KG1 (cell line): ENCODE measurements around the gene NRIP2.
"Not testable (repeated sequence)": the region's sequence is repeated elsewhere in the genome, so short reads cannot be mapped to it uniquely, and the experiment has no call there.

Source experiments
- DNase-seq: peaks from one replicate; lab custom pipeline; 2025; lab: John Stamatoyannopoulos, UW

NRIP2 gene

GRCh38 chr12:2834581-2835491, at the start of gene NRIP2:
Gene NRIP2 (minus strand): TSS chr12:2835035. CDS start chr12:2834983, 52 bp downstream.
- DNase-seq = no peak

- no peak for DNase-seq
These were observed 45.0 kb upstream of the NRIP2 start for GRCh38 chr12:2879853-2880252.

- DNase-seq = no peak
These were observed 43.3 kb upstream of the NRIP2 start for GRCh38 chr12:2877953-2878732.

GRCh38 chr12:2877047-2877952, 42.5 kb upstream of the NRIP2 start, which contains the start of the genes FOXM1 and RHNO1:
Gene FOXM1 (minus strand): TSS chr12:2877174. CDS start chr12:2874478, 2,696 bp downstream.
Gene RHNO1 (plus strand): TSS chr12:2877223. CDS start chr12:2885367, 8,144 bp downstream.
- DNase-seq = peak; percentile 85

- DNase-seq = peak; percentile 36
These were observed 41.7 kb upstream of the NRIP2 start for GRCh38 chr12:2876431-2877046.

- DNase-seq = not testable (repeated sequence)
These were observed 34.3 kb upstream of the NRIP2 start for GRCh38 chr12:2868986-2869632.

- no peak for DNase-seq
These were observed 29.4 kb upstream of the NRIP2 start for GRCh38 chr12:2864198-2864597.

GRCh38 chr12:2863402-2863801, 28.6 kb upstream of the NRIP2 start:
- not testable (repeated sequence) for DNase-seq

GRCh38 chr12:2862876-2863275, 28.0 kb upstream of the NRIP2 start:
- DNase-seq = no peak

GRCh38 chr12:2860170-2860569, 25.3 kb upstream of the NRIP2 start:
- no peak for DNase-seq

- DNase-seq = no peak
These were observed 24.1 kb upstream of the NRIP2 start for GRCh38 chr12:2858944-2859421.

- no peak for DNase-seq
These were observed 23.5 kb upstream of the NRIP2 start for GRCh38 chr12:2858334-2858733.

GRCh38 chr12:2857576-2857975, 22.7 kb upstream of the NRIP2 start:
- DNase-seq = no peak

- no peak for DNase-seq
These were observed 22.2 kb upstream of the NRIP2 start, which contains the start of gene TEX52 for GRCh38 chr12:2857021-2857431. Gene TEX52 (minus strand): TSS chr12:2857039. CDS start chr12:2857026, 13 bp downstream.

- no peak for DNase-seq
These were observed 21.2 kb upstream of the NRIP2 start for GRCh38 chr12:2856051-2856450.

- DNase-seq = no peak
These were observed 20.7 kb upstream of the NRIP2 start for GRCh38 chr12:2855546-2855945.

GRCh38 chr12:2854669-2855453, 20.0 kb upstream of the NRIP2 start:
- DNase-seq = no peak

- no peak for DNase-seq
These were observed 18.8 kb upstream of the NRIP2 start for GRCh38 chr12:2853626-2854025.

- DNase-seq = no peak
These were observed 17.1 kb upstream of the NRIP2 start for GRCh38 chr12:2851931-2852330.

- no peak for DNase-seq
These were observed 10.4 kb upstream of the NRIP2 start for GRCh38 chr12:2845280-2845679.
